ENCODE data around the gene ALDH1A3.
A peak's percentile ranks its signal among the peaks of the same experiment; 100 is the strongest.

ALDH1A3 gene

DNA sequence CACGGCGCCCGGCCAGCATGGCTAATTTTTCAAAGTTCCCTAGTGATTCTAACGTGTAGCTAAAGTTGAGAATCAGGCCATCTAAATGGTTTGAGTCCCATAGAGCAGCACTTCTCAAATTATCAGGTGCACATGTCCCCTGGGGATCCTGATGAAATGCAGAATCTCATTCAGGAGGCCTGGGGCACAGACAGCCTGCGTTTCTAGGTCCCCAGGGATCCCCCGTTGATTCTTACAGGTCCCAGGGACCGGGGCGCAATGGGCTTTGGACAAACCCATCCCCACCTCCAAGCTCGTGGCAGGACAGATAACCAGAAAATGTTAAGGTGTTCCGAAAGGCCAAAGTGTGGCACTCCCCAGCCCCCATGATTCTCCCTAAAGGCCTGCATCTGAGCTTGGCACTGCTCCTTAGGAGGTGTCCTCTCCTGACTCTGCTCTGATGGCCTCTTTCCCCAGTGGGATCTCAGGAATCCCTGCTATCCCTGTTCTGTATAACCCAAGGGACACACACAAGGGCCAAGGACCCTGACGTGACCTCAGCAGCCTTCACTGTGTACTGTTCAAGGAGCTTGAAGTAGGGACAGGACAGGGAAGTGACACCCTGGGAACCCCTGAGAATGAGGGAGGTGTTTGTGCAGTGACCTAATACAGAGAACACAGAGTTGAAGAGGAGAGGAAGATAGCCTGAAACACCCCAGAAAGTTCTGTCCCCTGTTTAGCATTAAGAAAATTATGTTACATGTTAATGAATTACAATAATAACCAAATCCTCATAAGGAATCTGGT is 47.5 kb downstream of the ALDH1A3 start:
- peak in 1 of 2 donors; percentile 32 for DNase-seq

GRCh38 chr15:100928632-100929280 is 49.1 kb downstream of the ALDH1A3 start:
- no peak for DNase-seq

- DNase-seq: no peak
These were observed 50.0 kb downstream of the ALDH1A3 start for GRCh38 chr15:100929641-100930042.

- DNase-seq: no peak
These were observed 50.7 kb downstream of the ALDH1A3 start for GRCh38 chr15:100930306-100930848.

DNA sequence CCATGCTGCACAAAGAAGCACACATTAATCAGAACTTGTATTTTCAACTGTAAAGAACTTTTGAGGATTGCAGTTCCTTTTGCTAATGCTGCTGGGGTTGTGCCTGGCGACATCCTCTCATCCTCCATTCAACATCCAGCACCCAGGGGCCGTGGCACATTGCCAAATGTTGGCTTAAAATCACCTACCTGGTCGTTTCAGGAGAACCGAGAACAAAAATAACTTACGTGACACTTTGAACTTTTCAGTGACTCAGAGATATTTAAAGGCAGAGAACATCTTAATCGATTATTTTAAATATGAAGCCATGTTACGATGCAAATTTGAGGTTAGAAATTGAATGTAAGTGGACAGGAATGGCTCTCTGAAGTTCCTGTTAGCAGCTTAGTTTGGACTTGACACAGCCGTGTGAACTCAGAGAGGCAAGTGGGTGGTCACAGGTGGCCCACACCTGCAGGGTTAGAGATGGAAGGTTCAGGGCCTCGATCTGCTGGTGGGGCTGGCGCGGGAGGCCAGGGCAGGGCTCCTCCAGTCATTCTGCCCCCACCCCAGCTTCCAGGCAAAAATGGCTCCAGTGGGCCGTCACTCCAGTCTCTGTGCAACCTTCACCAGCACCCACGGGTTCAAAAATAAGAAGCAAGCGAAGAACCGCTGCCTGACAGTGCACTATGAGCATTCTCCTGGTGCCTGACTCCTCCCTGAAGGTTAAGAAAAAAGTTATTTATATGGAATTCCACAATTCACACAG is 51.7 kb downstream of the ALDH1A3 start:
- no peak for DNase-seq

DNA sequence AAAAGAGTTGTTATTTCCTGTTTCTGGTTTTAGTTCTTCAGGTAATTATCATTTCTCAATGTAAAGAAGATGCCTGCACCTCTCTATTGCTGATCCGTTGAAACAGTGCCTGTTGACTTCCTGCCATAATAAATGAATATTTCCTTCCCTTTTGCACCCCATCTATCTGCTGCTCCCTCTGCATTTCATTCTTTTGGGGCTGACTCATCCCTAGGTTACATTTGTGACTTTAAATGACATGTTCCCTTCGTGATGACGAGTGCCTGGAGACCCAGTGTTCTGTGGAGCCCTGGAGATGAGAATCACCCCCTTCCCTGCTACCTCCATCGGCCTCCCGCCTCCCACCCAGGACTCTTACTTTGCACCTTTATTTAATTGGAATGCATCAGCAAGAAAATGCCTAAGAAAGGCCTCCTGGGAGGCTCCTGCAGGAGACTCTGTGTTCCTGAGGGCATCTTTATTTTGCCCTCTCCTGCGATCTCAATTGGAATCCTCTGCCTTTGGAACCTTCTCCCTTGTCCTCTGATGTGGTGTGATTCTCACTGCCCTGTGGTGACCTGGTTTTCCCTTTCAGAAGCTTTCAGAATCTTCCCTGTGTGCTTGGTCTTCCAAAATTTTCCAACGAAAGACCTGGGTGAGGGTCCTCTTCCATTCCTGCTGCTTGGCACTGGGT is 53.2 kb downstream of the ALDH1A3 start:
- DNase-seq: no peak

DNA sequence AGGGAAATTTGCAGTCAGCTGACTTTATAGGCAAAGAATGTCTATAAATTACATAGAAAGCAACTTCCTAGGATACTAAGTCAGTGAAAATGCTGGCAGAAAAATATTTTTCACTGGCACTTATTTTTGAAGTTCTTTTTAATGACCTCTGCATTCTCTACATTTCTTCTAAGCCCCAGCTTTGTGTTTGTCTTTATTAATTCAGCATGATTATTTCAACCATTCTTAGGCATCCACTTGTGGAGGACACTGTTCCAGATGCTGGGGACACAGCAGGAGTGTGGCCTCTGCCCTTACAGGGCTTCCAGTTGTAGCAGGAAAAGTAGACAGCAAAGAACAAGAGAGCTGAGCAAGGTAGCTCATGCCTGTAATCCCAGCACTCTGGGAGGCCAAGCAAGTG is 54.5 kb downstream of the ALDH1A3 start:
- no peak for DNase-seq

GRCh38 chr15:100934726-100935125 is 55.1 kb downstream of the ALDH1A3 start:
- no peak for DNase-seq

- DNase-seq: no peak
These were observed 57.5 kb downstream of the ALDH1A3 start for GRCh38 chr15:100937171-100937570.

DNA sequence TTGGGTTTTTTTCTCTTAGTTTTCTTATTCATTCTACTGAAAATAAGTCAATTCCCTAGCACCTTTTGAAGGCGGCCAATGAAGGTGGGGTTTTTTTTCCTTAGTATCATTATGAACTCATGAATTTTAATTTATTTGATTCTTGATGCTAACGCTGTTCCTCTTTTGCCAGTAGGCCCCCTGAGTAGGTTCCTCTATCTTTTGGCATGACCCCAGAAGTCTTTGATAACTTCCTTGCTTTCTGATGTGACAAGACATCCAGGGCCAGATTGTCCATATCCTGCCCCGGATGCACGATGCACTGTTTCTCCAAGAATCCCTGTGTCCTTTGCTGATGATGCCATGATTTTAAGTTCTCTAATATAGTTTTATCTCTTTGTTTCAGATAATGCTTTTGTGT is 60.2 kb downstream of the ALDH1A3 start:
- no peak for DNase-seq

DNA sequence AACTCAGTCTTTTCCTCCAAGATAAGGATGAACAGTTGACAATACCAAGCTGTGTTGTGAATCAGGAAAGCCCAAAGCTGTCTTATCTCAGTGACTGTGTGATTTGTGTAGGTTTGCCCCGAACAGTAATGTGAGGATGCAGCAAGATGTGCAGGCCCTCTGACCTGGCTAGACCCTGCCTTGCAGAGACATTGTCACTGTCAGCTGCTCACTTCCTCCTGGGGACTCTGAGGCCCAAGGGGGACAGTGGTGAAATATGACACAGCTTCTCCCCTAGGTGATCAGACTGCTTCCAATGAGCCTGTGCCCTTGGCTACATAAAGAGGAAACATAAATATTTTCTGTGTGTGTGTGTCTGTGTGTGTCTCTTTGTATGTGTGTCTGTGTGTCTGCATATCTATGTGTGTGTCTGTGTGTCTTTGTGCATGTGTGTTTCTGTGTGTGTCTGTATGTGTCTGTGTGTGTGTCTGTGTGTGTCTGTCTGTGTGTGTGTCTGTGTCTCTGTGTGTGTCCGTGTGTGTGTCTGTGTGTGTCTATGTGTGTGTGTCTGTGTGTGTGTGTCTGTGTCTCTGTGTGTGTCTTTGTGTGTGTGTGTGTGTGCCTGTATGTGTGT is 61.2 kb downstream of the ALDH1A3 start:
- DNase-seq: peak; percentile 17 to 71

DNA sequence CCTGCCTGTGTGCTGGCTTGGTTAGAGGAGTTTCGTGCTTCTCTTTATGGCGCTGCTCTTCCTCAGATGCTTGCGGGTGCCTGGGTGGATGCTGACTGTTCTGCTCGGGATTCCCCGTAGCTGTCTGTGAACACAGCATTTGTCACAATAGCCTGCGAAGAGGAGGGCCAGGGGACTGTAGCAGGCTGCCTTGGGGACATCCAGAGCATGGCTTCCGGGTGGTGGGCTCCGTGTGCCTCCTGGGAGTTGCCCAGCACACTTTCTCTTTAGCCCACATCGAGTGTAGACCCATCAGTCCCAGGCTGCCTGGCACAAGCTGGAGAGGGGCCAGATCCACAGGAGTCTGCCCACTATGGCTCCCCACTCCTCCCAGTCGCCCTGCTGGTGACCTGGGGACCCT is 61.9 kb downstream of the ALDH1A3 start:
- peak in 1 of 2 donors; percentile 45 for DNase-seq

GRCh38 chr15:100942656-100943425 is 63.2 kb downstream of the ALDH1A3 start:
- DNase-seq: no peak

GRCh38 chr15:100944244-100944895 is 64.7 kb downstream of the ALDH1A3 start:
- no peak for DNase-seq

DNA sequence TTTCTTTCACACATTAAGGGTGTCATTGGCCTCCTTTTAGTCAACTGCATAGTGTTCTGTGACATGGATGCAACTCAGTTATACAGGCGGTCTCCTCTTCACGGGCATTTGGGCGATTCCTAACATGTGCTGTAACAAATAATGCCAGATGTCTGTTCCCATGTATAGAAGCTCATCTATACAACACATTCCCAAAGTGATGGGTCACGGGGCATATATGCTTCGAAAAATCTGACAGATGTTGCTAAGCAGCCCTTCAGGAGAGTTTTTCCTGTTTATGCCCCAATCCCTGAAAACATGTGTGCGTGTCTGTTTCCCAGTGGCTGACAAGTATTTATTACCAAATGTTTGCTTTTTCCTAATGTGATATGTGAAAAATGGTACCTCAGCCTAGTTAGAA is 65.4 kb downstream of the ALDH1A3 start:
- no peak for DNase-seq

DNA sequence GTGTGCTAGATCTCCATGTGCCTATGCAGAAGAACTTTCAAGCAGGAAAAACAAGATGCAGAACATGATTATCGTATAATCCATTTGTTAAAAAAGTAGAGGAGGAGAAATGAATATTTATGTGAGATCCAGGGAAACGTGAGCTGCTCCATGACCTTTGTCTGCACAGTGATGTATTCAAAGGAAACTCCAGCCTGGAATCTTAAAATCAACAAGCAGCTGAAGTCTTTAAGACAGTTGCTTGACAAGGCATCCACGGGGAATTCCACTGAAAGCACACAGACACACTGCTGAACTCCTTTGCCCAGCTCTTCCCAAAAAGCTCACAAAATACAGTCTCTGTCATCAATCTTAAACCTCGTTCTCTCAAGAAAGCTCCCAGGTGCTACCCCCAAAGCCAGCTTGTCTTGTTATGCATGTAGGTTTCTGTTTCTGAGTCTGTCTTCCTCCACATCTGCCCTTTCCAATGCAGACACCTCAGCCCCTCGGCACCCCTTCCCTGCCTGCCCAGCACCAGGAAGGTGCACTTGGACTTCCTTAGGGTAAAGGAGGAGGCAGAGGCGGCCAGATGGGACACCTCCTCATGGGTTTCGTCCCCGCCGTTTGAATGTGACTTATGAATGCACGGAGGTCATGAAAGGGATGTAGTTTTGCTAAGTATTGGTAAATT is 68.3 kb downstream of the ALDH1A3 start:
- no peak for DNase-seq

GRCh38 chr15:100948430-100948762 is 68.8 kb downstream of the ALDH1A3 start:
- DNase-seq: no peak

- no peak for DNase-seq
These were observed 70.1 kb downstream of the ALDH1A3 start for GRCh38 chr15:100949691-100950090.

- no peak for DNase-seq
These were observed 72.3 kb downstream of the ALDH1A3 start for GRCh38 chr15:100951965-100952364.

GRCh38 chr15:100952566-100952965 is 72.9 kb downstream of the ALDH1A3 start:
- DNase-seq: no peak

Data from CD4-positive, alpha-beta T cell treated with Interleukin-1 beta for 1 hour (primary cell).